HG03175 (cell line): Measurements from ENCODE around the gene ZNF341.
A peak's percentile ranks its signal among the peaks of the same experiment; 100 is the strongest.
"Not testable (repeated sequence)": the region's sequence is repeated elsewhere in the genome, so short reads cannot be mapped to it uniquely, and the experiment has no call there.

Source experiments
- ATAC-seq: cut with Tn5 transposase; IDR thresholded peaks from one replicate; pipeline ENCODE4 v1.9.1; 2021; ENCODE audit warnings: mild to moderate bottlenecking, moderate library complexity; ENCODE audit not compliant: unreplicated experiment

ZNF341 gene

DNA sequence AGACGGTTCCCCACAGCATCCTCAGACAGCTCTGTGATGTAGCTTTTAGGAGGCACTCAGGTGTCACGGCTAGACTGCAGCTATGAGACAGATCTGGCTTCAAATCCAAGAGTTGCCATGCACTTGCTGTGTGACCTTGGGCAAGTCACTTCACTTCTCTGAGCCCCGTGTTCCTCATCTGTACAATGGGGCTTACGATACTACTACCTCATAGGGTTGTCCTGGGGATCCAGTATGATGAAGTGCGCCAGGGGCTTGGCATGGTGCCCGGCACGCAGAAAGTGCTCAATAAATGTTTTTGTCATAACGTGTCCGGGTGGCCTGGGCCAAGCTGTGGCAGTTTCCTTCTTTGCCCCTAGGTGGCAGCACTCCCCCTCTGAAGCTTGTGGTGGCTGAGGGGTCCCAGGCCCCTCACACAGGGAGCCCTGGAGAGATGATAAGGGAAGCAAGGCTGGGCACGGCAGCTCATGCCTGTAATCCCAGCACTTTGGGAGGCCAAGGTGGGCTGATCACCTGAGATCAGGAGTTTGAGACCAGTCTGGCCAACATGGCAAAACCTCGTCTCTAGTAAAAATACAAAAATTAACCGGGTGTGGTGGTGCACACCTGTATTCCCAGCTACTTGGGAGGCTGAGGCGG, 60.3 kb downstream of the ZNF341 start:
- no peak for ATAC-seq

DNA sequence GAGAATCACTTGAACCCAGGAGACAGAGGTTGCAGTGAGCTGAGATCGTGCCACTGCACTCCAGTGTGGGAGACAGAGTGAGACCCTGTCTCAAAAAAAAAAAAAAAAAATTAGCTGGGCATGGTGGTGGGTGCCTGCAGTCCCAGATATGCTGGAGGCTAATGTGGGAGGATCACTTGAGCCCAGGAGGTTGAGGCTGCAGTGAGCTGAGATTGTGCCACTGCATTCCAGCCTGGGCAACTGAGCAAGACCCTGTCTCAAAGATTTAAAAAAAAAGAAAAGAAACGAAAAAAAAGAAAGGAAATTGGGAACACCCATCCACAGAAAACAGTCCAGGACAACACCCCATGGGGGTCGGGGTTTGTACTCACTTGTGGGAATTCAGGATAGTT, 60.8 kb downstream of the ZNF341 start:
- ATAC-seq: not testable (repeated sequence)

DNA sequence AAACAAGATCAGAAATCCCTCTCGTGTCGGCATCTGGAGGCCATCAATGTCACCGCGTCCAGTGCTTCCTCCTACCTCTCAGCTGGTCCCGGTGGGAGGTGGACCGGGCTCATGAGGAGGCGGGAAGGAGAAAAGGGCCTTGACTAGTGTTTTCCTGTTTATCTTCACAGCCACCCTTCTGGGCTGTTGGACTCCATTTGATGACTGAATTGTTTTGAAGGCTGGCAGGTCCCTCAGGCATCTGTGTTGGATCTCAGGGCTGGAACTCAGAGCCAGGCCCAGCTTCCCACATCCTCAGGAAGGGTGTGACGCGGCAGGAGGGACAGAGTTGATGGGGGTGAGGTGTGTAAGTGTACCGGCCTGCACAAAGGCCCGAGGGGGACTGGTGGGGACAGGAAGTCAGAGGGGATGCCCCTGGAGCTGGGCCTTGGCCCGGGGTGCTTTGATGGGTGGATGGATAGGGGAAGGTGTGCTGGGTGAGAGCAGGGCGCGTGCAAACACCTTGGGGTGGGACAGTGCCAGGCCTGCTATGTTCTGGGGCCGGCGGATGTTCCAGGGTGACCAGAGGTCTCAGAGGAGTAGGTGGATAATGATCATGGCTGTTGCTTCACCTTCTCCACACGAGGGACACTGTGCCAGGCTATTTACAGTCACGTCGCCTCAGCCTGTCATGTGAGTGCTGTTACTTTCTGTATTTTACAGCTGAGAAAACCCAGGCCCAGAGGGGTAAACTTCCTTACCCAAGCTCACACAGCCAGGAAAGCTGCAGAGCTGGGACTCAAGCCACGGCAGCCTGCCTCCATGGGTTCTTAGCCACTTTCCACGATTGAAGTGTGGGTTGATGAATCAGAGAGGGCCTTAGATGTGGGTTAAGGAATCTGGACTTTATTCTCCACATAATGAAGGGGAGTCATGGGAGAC, 61.5 kb downstream of the ZNF341 start:
- ATAC-seq: no peak

DNA sequence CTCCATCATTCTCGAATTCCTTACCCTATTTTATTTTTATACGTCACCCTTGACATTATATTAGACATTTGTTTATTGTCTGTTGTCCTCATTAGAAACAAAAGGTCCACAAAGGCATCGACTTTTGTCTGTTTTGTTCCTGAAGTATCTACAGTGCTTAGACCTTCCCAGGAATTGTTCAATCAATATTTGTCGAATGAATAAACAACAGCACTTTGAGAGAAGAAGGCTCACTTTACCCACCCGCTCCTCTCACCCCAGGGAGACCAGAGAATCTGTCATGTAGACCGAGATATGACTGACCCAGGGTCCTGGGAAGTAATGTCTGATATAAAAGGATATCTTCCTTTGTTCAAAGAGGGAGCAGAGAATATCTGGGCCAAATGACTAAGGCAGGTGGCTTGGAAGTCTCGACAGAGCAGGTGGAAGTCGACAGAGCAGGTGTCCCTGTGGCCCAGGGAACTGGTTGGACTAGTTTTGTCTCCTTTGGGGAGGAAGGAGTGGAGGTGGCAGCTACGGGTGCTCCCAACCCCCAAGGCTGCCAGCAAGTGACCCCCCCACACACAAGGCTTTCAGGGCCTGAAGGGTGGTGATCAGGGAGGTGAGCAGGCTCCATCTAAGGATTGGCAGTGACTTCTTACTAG, 64.6 kb downstream of the ZNF341 start:
- ATAC-seq: no peak

DNA sequence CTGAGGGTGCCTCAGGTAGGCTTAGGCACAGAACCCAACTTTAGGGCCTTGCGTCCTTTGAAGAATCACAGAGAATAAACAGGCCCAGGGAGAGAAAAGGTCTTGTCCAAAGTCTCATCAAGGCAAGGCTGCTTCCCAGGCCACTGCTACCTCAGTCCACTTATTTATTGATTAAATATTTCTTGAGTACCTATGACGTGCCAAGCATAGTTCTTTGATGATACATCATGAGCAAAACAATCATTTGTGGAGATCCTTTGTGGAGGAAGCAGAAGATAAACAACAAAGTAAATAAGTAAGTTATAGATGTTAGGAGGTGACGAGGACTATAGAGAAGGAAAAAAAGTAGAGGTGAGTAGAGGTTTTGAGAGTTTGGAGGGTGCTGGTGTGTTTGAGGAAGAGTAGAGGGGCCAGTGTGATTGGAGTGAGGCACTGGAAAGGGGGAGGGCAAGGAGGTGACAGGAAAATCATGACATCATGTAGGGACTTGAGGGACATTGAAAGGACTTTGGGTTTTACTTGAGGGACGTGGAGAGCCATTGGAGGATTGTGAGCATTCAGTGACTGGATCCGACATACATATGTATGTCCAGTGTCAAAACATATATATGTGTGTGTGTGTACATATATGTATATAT, 65.2 kb downstream of the ZNF341 start:
- no peak for ATAC-seq

DNA sequence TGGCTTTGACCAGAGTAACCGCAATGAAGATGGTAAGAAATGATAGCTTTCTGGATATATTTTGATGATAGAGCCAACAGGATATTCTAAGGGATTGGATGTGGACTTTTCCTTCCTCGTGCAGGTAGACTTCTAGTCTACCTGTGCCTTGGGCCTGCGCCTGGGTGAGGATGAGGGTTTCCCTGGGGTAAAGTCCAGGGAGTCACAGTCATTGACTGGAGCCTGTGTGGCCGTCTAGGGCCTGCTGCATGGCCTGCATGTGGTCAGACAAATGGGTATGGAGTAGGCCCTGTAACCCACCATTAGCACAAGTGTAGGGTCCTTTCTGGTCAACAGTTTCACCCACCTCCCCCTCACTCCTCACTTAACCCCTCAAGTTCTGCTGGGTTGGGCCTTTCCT, 66.6 kb downstream of the ZNF341 start:
- no peak for ATAC-seq

DNA sequence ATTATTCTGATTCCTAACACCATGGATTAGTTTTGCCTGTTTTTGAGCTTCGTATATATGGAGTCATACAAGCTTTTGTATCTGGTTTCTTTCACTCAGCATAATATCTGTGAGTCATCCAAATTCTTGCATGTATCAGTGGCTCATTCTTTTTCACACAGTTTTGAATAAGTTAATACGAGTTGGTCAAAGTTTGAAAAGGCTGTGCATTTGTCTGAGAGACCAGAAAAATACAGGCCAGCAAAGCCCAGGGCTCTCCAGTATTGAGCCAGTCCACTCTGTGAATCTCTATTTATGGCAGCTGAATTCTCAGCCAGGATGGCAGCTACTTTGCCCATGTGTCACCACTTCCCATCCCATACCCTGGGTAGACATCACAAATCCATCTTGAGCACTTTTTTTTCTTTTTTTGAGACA, 72.1 kb downstream of the ZNF341 start:
- no peak for ATAC-seq

DNA sequence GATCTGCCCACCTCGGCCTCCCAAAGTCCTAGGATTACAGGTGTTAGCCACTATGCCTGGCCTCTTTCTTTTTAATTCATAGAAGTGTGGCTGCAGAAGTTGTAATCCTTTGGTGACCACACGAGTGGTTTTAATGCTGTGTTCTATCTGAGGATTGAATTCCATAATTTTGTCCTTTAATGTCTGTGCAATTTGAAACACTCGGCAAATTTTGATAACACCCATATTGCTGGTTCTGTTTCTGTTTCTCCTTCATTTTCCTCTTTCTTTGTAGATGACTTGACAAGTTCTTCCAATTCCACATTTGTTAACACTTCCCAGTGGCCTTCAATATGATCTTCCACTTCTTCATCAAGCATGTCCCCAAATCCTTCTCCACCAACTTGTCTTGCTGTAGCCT, 76.6 kb downstream of the ZNF341 start:
- no peak for ATAC-seq

DNA sequence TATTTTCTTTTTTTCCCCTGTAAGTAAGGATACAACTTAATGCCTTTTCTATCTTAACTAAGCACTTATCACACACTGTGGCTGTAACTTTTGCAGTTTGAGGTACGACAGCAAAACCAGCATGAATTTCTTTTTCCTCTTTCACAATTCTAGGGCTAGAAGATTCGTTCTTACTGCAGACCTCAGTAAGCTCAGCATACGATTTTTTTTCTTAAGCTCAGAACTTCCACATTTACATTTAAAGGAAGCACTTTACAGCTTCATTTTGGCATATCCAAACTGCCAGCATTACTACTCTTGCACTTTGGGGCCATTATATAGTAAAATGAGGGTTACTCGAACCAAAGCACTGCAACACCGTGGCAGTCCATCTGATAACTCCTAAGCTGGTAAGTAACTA, 78.5 kb downstream of the ZNF341 start:
- ATAC-seq: no peak

DNA sequence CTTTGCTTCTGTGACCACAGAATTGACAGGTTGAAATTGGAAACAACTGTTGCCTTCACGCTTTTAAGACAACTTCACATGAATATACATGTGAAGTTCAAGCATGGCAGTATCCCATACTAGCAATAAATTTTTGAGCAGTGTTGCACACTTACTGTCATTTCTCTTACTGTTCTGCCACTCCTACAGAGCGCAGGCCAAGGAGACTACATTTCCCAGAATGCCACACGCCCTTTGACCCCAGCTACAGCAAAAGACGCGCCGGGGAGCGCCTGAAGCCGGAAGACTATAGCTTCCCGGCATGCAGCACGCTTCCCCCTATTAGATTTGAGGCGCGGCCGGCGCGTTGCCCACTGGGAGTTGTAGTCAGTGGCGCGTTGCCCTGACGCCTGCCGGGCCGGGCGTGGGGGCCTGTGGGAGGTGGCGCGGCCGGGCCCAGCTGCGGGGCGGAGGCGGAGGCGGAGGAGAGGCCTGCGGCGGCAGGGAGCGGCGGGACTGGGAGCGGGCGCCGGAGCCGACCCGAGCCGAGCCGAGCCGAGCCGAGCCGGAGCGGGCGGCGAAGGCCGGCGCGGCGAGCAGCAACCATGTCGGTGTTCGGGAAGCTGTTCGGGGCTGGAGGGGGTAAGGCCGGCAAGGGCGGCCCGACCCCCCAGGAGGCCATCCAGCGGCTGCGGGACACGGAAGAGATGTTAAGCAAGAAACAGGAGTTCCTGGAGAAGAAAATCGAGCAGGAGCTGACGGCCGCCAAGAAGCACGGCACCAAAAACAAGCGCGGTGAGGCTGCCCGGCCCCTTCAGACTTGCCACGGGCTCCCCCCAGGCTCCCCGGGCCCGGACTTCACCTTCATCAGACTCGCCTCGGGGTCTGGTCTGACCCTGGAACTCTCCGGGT, 79.3 kb downstream of the ZNF341 start, which contains the start of gene CHMP4B:
TSS of gene CHMP4B (plus strand) at position 464 of the 891 bp plus-strand sequence. CDS start at position 585, 121 bp downstream.
- peak; percentile 97 for ATAC-seq

DNA sequence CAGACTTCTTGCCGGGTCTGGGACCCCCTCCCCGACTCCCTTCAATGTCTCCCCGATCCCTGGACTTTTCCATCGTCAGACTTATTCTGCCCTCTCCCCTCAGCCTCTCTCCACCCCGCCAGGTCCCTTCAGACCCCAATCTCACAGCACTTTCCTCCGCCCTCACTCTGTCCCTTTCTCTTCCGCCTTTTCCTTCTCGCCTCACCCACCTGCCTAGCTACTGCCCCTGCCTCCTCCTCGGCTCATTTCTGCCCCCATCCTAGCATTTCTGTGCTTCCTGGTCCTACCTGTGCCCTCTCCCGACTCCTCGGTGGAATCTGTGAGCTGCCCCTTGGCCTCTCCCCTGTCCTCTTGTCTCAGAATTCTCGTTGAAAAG, 80.0 kb downstream of the ZNF341 start:
- ATAC-seq: no peak

DNA sequence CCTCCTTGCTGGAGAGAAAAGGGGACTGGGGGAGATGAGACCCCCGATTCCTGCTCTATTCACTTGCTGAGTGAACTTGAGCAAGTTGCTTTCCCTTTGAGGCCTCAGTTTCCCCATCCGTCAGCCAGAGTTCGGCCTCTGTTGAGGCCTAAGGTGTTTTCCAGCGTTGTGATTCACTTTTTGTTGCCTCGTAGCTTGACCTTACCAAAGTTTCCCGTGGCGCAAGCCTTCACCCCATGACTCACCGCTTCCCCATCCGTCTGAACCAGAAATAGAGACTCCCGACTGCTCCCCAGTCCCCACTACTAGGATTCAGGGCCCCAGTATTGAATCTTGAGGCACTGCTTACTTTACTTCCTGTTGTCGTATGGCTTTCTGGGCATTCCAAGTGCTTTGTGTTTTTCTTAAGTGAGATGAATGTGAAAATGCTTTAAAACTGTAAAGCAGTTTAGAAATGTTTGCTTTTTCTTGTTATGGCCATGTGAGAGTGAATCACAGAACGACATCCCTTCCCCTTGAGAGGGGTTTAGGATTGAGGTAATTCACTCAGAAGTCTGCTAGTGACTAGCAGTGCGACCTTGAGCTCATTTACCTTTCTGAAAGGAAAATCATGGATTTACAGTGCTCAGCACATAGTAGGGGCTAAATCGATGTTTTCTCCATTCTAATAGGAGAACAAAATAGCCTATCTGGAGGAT, 80.5 kb downstream of the ZNF341 start:
- no peak for ATAC-seq

DNA sequence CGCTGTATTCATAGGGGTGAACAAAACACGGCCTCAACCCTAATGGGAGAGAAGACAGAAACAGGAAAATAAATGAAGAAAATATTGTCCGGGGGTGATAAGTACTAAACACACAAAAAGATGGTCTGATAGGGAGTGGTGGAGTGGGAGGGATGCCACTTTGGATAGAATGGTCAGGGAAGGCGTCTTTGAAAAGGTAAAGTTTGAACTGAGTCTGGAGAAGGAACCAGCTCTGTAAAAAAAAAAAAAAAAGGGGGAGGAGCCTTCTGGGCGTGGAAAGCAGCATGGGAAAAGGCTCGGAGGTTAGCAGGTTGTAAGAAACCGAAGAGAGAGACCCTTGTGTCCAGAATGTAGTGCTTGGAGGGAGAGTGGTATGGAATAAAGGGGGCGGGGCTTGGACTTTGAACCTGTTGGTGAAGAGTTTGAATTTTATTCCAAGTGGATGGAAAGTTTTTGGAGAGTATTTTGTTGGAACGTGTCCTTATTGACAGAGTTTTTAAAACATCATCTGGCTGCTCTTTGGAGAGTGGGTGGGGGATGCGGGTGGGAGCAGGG, 81.2 kb downstream of the ZNF341 start:
- ATAC-seq: no peak

DNA sequence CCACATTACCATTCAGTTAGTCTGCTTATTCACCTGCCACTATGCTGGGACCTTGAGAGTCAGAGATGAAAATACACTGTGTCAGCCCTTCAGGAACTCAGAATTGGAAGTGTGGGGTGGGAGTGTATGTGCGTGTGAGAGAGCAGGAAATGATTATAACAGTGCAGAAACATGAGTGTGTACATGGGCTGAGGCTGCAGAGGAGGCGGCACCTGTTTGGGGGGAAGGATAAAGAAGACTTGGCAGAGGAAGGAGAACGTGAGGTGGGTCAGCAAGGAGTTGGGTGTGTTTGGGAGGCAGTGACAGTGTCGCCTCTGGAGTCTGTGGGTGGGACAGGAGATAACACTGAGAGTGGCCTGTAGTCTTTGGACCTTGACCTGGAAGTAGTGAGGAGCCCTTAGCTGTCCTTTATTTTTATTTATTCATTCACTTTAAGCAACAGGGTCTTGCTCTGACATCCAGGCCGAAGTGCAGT, 82.5 kb downstream of the ZNF341 start:
- no peak for ATAC-seq

DNA sequence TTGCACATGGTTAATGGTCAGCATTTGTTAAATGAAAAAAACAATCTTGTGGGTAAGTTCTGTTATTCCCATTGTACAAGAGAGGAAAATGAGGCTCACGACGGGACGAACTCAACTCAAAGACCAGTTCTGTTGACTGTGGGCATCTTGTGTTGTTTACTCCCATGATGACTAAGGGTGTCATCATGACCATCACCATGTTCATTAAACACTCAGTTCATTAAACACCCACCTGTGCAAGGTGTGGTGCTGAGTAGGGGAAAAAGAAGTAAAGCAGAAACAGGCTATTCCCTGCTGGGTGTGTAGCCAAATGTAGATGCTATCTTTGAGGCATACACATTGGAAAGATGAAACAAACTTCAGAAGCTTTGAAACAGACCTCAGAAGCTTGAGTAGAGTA, 83.9 kb downstream of the ZNF341 start:
- no peak for ATAC-seq

DNA sequence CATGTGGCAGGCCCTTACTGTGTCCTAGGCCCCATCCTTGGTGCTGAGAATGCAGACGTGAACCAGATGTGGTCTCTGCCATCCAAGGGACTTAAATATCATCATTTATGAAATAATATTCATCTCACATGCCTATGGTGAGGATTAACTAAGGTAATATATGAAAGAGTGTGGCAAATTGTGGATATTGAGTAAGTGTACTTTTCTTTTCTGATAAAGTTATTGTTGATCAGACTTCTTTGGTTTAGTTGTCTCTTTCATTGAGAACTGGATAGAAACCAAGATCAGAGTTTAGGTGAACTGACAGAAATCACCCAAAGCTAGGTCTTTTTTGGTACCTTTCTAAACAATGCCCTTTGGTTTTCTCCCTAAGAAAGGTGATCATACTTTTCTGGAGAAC, 84.4 kb downstream of the ZNF341 start:
- no peak for ATAC-seq

DNA sequence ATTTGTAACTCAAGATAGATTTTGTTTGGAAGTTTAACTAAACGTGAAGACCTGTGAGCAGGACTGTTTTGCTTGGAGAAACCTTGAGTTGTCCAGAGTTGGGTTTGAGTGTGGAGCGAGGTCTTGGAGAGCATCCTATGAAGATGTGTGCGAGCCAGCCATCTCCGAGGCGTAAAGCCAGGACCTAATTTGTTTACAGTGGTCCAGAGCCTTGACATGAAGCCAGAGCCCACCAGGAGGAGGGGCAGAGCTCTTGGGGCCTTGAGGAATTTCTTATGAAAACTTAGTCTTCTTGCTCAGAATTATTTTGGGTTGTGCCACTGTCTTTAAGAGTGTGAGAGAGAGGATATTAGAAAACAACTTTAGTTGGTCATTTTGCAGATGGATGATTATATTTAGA, 85.6 kb downstream of the ZNF341 start:
- ATAC-seq: no peak

DNA sequence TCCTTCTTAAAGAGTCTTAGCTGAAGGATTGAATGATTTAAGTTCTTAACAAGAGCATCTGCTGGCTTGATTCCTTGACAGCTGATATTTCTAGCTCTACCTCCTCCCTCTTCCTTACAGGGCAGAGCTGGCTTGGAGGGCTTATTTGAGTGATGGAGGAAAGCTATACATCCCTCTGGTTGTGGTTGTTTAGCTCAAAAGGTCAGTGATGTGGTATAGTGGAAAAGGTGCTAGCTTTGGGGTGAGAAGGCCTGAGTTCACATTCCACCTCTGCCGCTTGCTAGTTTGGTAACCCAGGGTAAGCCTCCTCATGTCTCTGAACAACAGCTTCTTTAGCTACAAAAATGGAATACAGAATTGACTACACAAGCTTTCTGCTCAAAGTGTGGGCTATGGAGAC, 87.7 kb downstream of the ZNF341 start:
- ATAC-seq: no peak

DNA sequence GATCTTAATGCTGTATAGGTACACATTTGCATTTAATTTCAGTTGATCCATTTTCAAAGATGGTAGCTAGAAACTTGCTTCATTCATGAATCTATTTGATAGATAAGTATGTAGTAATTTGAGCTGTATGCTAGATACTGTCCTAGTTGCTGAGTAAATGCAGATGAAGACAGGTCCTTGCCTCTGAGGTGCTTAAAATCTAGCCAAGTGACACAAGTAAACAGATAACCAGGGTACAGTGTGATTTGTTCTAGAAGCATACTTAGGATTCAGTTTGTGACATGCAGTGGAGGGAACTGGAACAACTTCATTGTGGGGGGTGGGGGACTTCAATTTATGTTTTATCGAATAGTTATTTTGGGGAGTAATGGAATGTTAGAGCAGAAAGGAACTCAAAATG, 88.6 kb downstream of the ZNF341 start:
- no peak for ATAC-seq
